BJ (cell line): ENCODE measurements around the gene CIB4. TPM values are rescaled to one million over a fixed set of nuclear protein-coding genes. Genes with fewer than 3 reads are reported as not detected.

Experiments used
- CTCF ChIA-PET: fragments of 350-600 bp; formaldehyde crosslinking; extraction: SDS; loops from one replicate; lab custom pipeline; 2021; ENCODE audit warnings: antibody characterized with exemption, inconsistent platforms; lab: Yijun Ruan, JAX
- POLR2A ChIA-PET: fragments of 300-600 bp; sonication (Branson Sonifier 250); formaldehyde crosslinking; extraction: SDS; loops from one replicate; lab custom pipeline; 2021; ENCODE audit warnings: antibody characterized with exemption; lab: Charles Lee
- DNase-seq: peaks from one replicate; pipeline ENCODE4 v3.0.0-alpha.2; 2011; ENCODE audit warnings: low read depth
- H3K27me3 ChIP-seq: 2 replicates; pipeline ENCODE4 v1.6.0; 2011; ENCODE audit warnings: low read length; ENCODE audit not compliant: control insufficient read depth, insufficient read depth
- H3K36me3 ChIP-seq: 2 replicates; pipeline ENCODE4 v1.5.1; 2011; ENCODE audit warnings: low read length; ENCODE audit not compliant: control insufficient read depth, insufficient read depth
- H3K4me3 ChIP-seq: 2 replicates; pipeline ENCODE4 v1.5.1; 2011; ENCODE audit warnings: low read depth, mild to moderate bottlenecking, control low read depth, low read length
- CTCF ChIP-seq: IDR thresholded peaks from 2 replicates; pipeline ENCODE4 v1.5.1; 2011; ENCODE audit warnings: low read depth, mild to moderate bottlenecking, control low read depth, inconsistent platforms, low read length, moderate library complexity; ENCODE audit not compliant: insufficient read depth
- polyA plus RNA-seq: library from polyadenylated mRNA; depleted of rRNA; stranded (reverse); fragments of >200 nt; gene quantifications from 2 replicates; pipeline ENCODE4 v1.2.3, GENCODE V29; 2011

The CIB4 gene
- polyA plus RNA-seq, 1 experiment, result not detected

GRCh38 chr2:26602575-26602974 lies 38.6 kb downstream of the CIB4 start:
- Histone ChIP-seq H3K27me3 (peaks cover 2% of the 10 kb centered on the region), H3K36me3 (no peaks in the 10 kb centered on the region), H3K4me3 (no peak overlapping the region)
- CTCF ChIA-PET, result interaction anchor here (0.8 to 15.8 kb wide), 2 partner anchors 25 to 139 kb away, joined by 3 to 552 read pairs; no protein-coding TSS in a partner anchor
- POLR2A ChIA-PET, result no interaction called here
- no peak for TF ChIP-seq CTCF
- DNase-seq, result no peak

- no peak overlapping the region for H3K4me3 ChIP-seq
- POLR2A ChIA-PET, result no interaction called here
- CTCF ChIA-PET, result interaction anchor here (2.2 to 4.2 kb wide), 2 partner anchors 21 to 145 kb away, joined by 9 to 30 read pairs; no protein-coding TSS in a partner anchor
- TF ChIP-seq CTCF, result no peak
- DNase-seq, result no peak
- H3K27me3 ChIP-seq, result peaks cover 11% of the 10 kb centered on the region
- H3K36me3 ChIP-seq, result no peaks in the 10 kb centered on the region
Observed at GRCh38 chr2:26599387-26599786, 41.8 kb downstream of the CIB4 start.

- no peak for DNase-seq
- no peak for TF ChIP-seq CTCF
- ChIA-PET CTCF (interaction anchor here (2.2 to 4.2 kb wide), 2 partner anchors 21 to 146 kb away, joined by 9 to 30 read pairs; no protein-coding TSS in a partner anchor), POLR2A (no interaction called here)
- H3K27me3 ChIP-seq, result peaks cover 13% of the 10 kb centered on the region
- no peaks in the 10 kb centered on the region for H3K36me3 ChIP-seq
- H3K4me3 ChIP-seq, result no peak overlapping the region
Observed at GRCh38 chr2:26598996-26599373, 42.2 kb downstream of the CIB4 start.

GRCh38 chr2:26598336-26598995 lies 42.7 kb downstream of the CIB4 start:
- ChIA-PET POLR2A (no interaction called here), CTCF (interaction anchor here (2.2 to 4.2 kb wide), 2 partner anchors 20 to 146 kb away, joined by 9 to 30 read pairs; no protein-coding TSS in a partner anchor)
- Histone ChIP-seq H3K36me3 (no peaks in the 10 kb centered on the region), H3K4me3 (no peak overlapping the region), H3K27me3 (peaks cover 16% of the 10 kb centered on the region)
- DNase-seq, result no peak
- TF ChIP-seq CTCF, result no peak

- no peak overlapping the region for H3K4me3 ChIP-seq
- CTCF ChIA-PET, result interaction anchor here (0.8 to 4.2 kb wide), 5 partner anchors 9 to 147 kb away, joined by 4 to 30 read pairs (median 11); no protein-coding TSS in a partner anchor
- no peak for DNase-seq
- TF ChIP-seq CTCF, result no peak
- peaks cover 17% of the 10 kb centered on the region for H3K27me3 ChIP-seq
- H3K36me3 ChIP-seq, result no peaks in the 10 kb centered on the region
- POLR2A ChIA-PET, result no interaction called here
Observed at GRCh38 chr2:26597197-26597596, 44.0 kb downstream of the CIB4 start.
